ENCODE data around the gene UBAP1. TPM values are rescaled to one million over a fixed set of nuclear protein-coding genes. Genes with fewer than 3 reads are reported as not detected.
A peak's percentile ranks its signal among the peaks of the same experiment; 100 is the strongest.

Gene UBAP1
- total RNA-seq, 1 donor from 2014 or later: 26.0 TPM

- Histone ChIP-seq H3K9me3 (no peaks in the 10 kb centered on the region), H3K27me3 (no peaks in the 10 kb centered on the region), H3K36me3 (no peaks in the 10 kb centered on the region), H3K4me1 (no peaks in the 10 kb centered on the region), H3K4me3 (no peak overlapping the region), H3K27ac (no peak overlapping the region)
- intact Hi-C loops (cut with DNase I): no loop called here
- no peak for DNase-seq (ENCODE audit: low spot score in 2 of 2)
- TF ChIP-seq CTCF (IDR thresholded peaks at IDR 0.05): no peak
These were observed 20.9 kb upstream of the UBAP1 start for GRCh38 chr9:34157898-34158297.

- Histone ChIP-seq H3K27me3 (no peaks in the 10 kb centered on the region), H3K4me1 (no peaks in the 10 kb centered on the region), H3K9me3 (no peaks in the 10 kb centered on the region), H3K36me3 (no peaks in the 10 kb centered on the region), H3K4me3 (no peak overlapping the region), H3K27ac (no peak overlapping the region)
- intact Hi-C loops (cut with DNase I): no loop called here
- DNase-seq (ENCODE audit: low spot score in 2 of 2): no peak
- TF ChIP-seq CTCF (IDR thresholded peaks at IDR 0.05): no peak
These were observed 20.4 kb upstream of the UBAP1 start for GRCh38 chr9:34158362-34158869.

- no peak overlapping the region for H3K27ac ChIP-seq
- H3K4me3 ChIP-seq: no peak overlapping the region
- intact Hi-C loops (cut with DNase I): no loop called here
- H3K4me1 ChIP-seq: no peaks in the 10 kb centered on the region
- TF ChIP-seq CTCF (IDR thresholded peaks at IDR 0.05): no peak
- no peaks in the 10 kb centered on the region for H3K27me3 ChIP-seq
- no peaks in the 10 kb centered on the region for H3K9me3 ChIP-seq
- DNase-seq (ENCODE audit: low spot score in 2 of 2): peak in 1 of 2 donors; percentile 27
- H3K36me3 ChIP-seq: no peaks in the 10 kb centered on the region
These were observed 15.4 kb upstream of the UBAP1 start for GRCh38 chr9:34163434-34163833.

- intact Hi-C loops (cut with DNase I): no loop called here
- DNase-seq (ENCODE audit: low spot score in 2 of 2): no peak
These were observed 9.7 kb upstream of the UBAP1 start for GRCh38 chr9:34169125-34169524.

GRCh38 chr9:34170237-34170991 lies 8.4 kb upstream of the UBAP1 start:
- Histone ChIP-seq H3K4me1 (no peaks in the 10 kb centered on the region), H3K4me3 (no peak overlapping the region), H3K27ac (no peak overlapping the region), H3K27me3 (no peaks in the 10 kb centered on the region), H3K9me3 (no peaks in the 10 kb centered on the region), H3K36me3 (no peaks in the 10 kb centered on the region)
- DNase-seq (ENCODE audit: low spot score in 2 of 2): peak in 1 of 2 donors; percentile 12
- intact Hi-C loops (cut with DNase I): loop anchor here (10.0 kb wide), 1 partner anchor 356 kb away; the partner anchor contains the start of gene UBE2R2
- no peak for TF ChIP-seq CTCF (IDR thresholded peaks at IDR 0.05)

More at GRCh38 chr9:34169125-34169524, 9.7 kb upstream of the UBAP1 start:
- TF ChIP-seq CTCF (IDR thresholded peaks at IDR 0.05): no peak
- Histone ChIP-seq H3K27me3 (no peaks in the 10 kb centered on the region), H3K9me3 (no peaks in the 10 kb centered on the region), H3K27ac (no peak overlapping the region), H3K4me1 (no peaks in the 10 kb centered on the region), H3K36me3 (no peaks in the 10 kb centered on the region), H3K4me3 (no peak overlapping the region)
